NT2/D1 (cell line): ENCODE data around the gene AKAP13.

ENCODE experiments used
- YY1 ChIP-seq: IDR thresholded peaks from 2 replicates; pipeline ENCODE4 v1.6.1; 2011; ENCODE audit not compliant: insufficient read length, insufficient read depth
- ZNF274 ChIP-seq: IDR thresholded peaks from 2 replicates; pipeline ENCODE4 v1.6.1; 2011; ENCODE audit warnings: mild to moderate bottlenecking, low read depth, low read length

DNA sequence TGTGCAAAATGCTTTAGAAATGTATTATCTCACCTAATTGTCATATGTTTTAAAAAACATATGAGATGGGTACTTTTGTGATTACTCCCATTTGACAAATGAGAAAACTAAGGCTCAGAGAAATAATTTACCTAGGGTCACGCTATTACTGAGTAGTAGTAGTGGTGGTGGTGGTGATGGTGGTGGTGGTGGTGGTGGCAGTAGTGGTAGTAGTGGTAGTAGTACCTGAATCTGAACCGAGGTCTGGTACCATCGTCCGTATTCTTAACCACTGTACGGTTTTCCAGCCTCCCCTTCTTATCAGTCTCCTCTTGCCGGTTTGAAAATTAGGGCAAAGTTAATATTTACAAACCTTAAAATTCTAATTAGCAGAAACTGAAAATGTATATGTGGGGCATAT is 311.9 kb downstream of the AKAP13 start:
- TF ChIP-seq ZNF274 (no peak), YY1 (no peak)
